Gastrocnemius medialis (tissue), 4 donors: ENCODE results near the gene ELF4. TPM values are rescaled to one million over a fixed set of nuclear protein-coding genes. Genes with fewer than 3 reads are reported as not detected.

Experiments
- ATAC-seq, 2 donors: fragments of 150-250 bp; one replicate each; pipeline ENCODE4 v1.9.1; 2016
- DNase-seq, 2 donors: peaks; one replicate each; pipeline ENCODE4 v3.0.0-alpha.2; 2019
- H3K27ac ChIP-seq, 4 donors: fragments of 200-600 bp; sonication (generic); 1 replicate in 1 of 4; 2 replicates in 3 of 4; pipeline ENCODE4 v1.5.1; 2016 to 2018; ENCODE audit warnings: mild to moderate bottlenecking in 2 of 4, moderate library complexity in 1 of 4
- H3K27me3 ChIP-seq, 3 donors: fragments of 200-600 bp; sonication (generic) in 2 of 3; 1 replicate in 1 of 3; 2 replicates in 2 of 3; pipeline versions ENCODE4 v1.5.1 to v1.6.0; 2016 to 2019; ENCODE audit warnings: mild to moderate bottlenecking in 1 of 3, moderate library complexity in 1 of 3
- H3K36me3 ChIP-seq, 2 donors: fragments of 200-600 bp; sonication (generic) in 1 of 2; one replicate each; pipeline ENCODE4 v1.5.1; 2017 to 2018
- H3K4me1 ChIP-seq, 2 donors: fragments of 200-600 bp; sonication (generic) in 1 of 2; one replicate each; pipeline ENCODE4 v1.5.1; 2016 to 2017; ENCODE audit warnings: mild to moderate bottlenecking in 2 of 2
- H3K4me3 ChIP-seq, 4 donors: fragments of 200-600 bp; sonication (generic) in 3 of 4; 1 replicate in 1 of 4; 2 replicates in 3 of 4; pipeline ENCODE4 v1.5.1; 2016 to 2019; ENCODE audit warnings: mild to moderate bottlenecking in 2 of 4
- H3K9me3 ChIP-seq, 3 donors: fragments of 200-600 bp; sonication (generic) in 2 of 3; 1 replicate in 1 of 3; 2 replicates in 2 of 3; pipeline ENCODE4 v1.5.1; 2016 to 2019
- POLR2A ChIP-seq, 2 donors: fragments of 450-650 bp; IDR thresholded peaks; one replicate each; pipeline ENCODE4 v1.6.1; 2017; ENCODE audit warnings: antibody characterized with exemption in 2 of 2, mild to moderate bottlenecking in 2 of 2, moderate library complexity in 2 of 2
- in situ Hi-C, 4 donors: fragments of 200-750 bp; cut with MboI; loops; one replicate each; pipeline versions ENCODE4 v1.15.0 to v1.8.0; 2017; ENCODE audit warnings: low sequenced_read_pairs in 4 of 4
- intact Hi-C: fragments of 100-400 bp; cut with DNase I; formaldehyde crosslinking; loops from one replicate; pipeline ENCODE4 v1.15.1; 2023; ENCODE audit warnings: low total_unique reads
- total RNA-seq, 4 donors: library from RNA; depleted of rRNA; stranded (reverse); fragments of >200 nt; gene quantifications; one replicate each; pipeline versions ENCODE4 v1.1.0 to v1.2.3, GENCODE V29; 2016
- TF ChIP-seq, protein P1 (sequence below), 5 experiments: fragments of 450-650 bp in 3 of 5; fragments of 200-600 bp in 2 of 5; sonication (generic) in 2 of 5; IDR thresholded peaks in 4 of 5; conservative IDR thresholded peaks in 1 of 5; 1 replicate in 4 of 5; 2 replicates in 1 of 5; pipeline ENCODE4 v1.5.1; 2016 to 2019; ENCODE audit warnings: antibody characterized with exemption in 5 of 5, mild to moderate bottlenecking in 3 of 5, moderate library complexity in 3 of 5

ELF4 gene
- total RNA-seq, 4 donors from 2014 or later = 0.70 to 2.3 (median 1.4) TPM

DNA sequence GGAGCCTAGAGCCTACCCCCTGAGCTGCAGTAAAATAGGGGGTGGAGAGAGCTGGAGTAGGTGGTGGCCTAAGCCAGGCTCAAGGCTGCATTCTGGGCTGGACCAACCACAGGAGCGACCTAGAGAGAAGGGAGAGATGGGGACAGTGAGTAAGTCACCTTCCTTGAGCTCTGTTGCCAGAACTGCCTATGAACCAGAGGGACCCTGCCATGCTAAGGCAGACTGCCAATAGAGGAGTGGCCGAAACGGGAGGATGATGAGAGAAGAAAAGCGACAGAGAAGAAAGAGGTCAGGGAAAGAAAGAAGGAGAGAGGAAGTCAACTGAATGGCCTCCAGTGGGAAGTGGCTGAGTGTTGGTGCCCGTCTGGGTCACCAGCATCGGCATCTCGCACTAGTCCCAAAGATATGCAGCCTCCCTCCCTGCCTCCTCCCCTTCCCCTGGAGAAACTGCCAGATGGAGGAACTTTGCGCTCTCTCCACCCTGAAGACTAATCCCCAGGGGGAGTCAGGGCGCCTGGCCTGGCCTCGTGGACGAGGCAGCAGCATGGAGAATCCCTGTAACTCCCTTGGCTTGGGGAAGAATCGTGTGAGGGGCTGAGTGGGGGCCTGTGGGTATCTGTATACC lies 28.8 kb downstream of the ELF4 start:
- Histone ChIP-seq H3K9me3 (no peaks in the 10 kb centered on the region), H3K27me3 (no peaks in the 10 kb centered on the region), H3K27ac (peak overlapping the region; percentile 46 to 53 (median 51)), H3K36me3 (no peaks in the 10 kb centered on the region), H3K4me1 (no peaks in the 10 kb centered on the region), H3K4me3 (no peak overlapping the region)
- ATAC-seq (no peak), DNase-seq (no peak)
- intact Hi-C loops (loop anchor here (2.0 kb wide), 1 partner anchor 39 kb away; no protein-coding TSS in a partner anchor), in situ Hi-C loops (no loop called here)
- TF ChIP-seq POLR2A (IDR thresholded peaks at IDR 0.05) = no peak
- TF ChIP-seq, protein P1, sequence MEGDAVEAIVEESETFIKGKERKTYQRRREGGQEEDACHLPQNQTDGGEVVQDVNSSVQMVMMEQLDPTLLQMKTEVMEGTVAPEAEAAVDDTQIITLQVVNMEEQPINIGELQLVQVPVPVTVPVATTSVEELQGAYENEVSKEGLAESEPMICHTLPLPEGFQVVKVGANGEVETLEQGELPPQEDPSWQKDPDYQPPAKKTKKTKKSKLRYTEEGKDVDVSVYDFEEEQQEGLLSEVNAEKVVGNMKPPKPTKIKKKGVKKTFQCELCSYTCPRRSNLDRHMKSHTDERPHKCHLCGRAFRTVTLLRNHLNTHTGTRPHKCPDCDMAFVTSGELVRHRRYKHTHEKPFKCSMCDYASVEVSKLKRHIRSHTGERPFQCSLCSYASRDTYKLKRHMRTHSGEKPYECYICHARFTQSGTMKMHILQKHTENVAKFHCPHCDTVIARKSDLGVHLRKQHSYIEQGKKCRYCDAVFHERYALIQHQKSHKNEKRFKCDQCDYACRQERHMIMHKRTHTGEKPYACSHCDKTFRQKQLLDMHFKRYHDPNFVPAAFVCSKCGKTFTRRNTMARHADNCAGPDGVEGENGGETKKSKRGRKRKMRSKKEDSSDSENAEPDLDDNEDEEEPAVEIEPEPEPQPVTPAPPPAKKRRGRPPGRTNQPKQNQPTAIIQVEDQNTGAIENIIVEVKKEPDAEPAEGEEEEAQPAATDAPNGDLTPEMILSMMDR (IDR thresholded peaks at IDR 0.05 in 4 of 5, conservative IDR thresholded peaks at IDR 0.05 in 1 of 5) = no peak

- no peaks in the 10 kb centered on the region for H3K27me3 ChIP-seq
- H3K27ac ChIP-seq = no peak overlapping the region
- no peak overlapping the region for H3K4me3 ChIP-seq
- H3K36me3 ChIP-seq = no peaks in the 10 kb centered on the region
- TF ChIP-seq, protein P1 (IDR thresholded peaks at IDR 0.05 in 4 of 5, conservative IDR thresholded peaks at IDR 0.05 in 1 of 5) = no peak
- no peak for TF ChIP-seq POLR2A (IDR thresholded peaks at IDR 0.05)
- DNase-seq (no peak), ATAC-seq (no peak)
- no peaks in the 10 kb centered on the region for H3K9me3 ChIP-seq
- in situ Hi-C loops (no loop called here), intact Hi-C loops (loop anchor here (1.0 to 2.0 kb wide), 2 partner anchors 40 to 111 kb away; no protein-coding TSS in a partner anchor)
- no peaks in the 10 kb centered on the region for H3K4me1 ChIP-seq
These were observed 29.4 kb downstream of the ELF4 start for GRCh38 chrX:130080791-130081367.

- H3K27ac ChIP-seq = no peak overlapping the region
- TF ChIP-seq POLR2A (IDR thresholded peaks at IDR 0.05) = no peak
- TF ChIP-seq, protein P1 (IDR thresholded peaks at IDR 0.05 in 4 of 5, conservative IDR thresholded peaks at IDR 0.05 in 1 of 5) = peak; percentile 28 to 74 (median 62)
- H3K4me3 ChIP-seq = no peak overlapping the region
- peak; percentile 72 to 90 for ATAC-seq
- H3K27me3 ChIP-seq = no peaks in the 10 kb centered on the region
- peak; percentile 20 to 44 for DNase-seq
- in situ Hi-C loops (loop anchor here (5.0 to 10.0 kb wide), 3 partner anchors 105 to 115 kb away; no protein-coding TSS in a partner anchor), intact Hi-C loops (loop anchor here (1.0 to 2.0 kb wide), 2 partner anchors 41 to 112 kb away; no protein-coding TSS in a partner anchor)
- no peaks in the 10 kb centered on the region for H3K9me3 ChIP-seq
- H3K4me1 ChIP-seq = no peaks in the 10 kb centered on the region
- no peaks in the 10 kb centered on the region for H3K36me3 ChIP-seq
These were observed 30.4 kb downstream of the ELF4 start for GRCh38 chrX:130079824-130080406.

GRCh38 chrX:130075777-130076176 lies 34.5 kb downstream of the ELF4 start:
- H3K4me3 ChIP-seq = no peak overlapping the region
- no peaks in the 10 kb centered on the region for H3K9me3 ChIP-seq
- H3K27ac ChIP-seq = no peak overlapping the region
- H3K27me3 ChIP-seq = no peaks in the 10 kb centered on the region
- in situ Hi-C loops (loop anchor here (5.0 to 10.0 kb wide), 3 partner anchors 109 to 119 kb away; no protein-coding TSS in a partner anchor), intact Hi-C loops (no loop called here)
- H3K4me1 ChIP-seq = no peaks in the 10 kb centered on the region
- no peak for ATAC-seq
- no peak for DNase-seq
- no peaks in the 10 kb centered on the region for H3K36me3 ChIP-seq
- TF ChIP-seq, protein P1 (IDR thresholded peaks at IDR 0.05 in 4 of 5, conservative IDR thresholded peaks at IDR 0.05 in 1 of 5) = no peak
- no peak for TF ChIP-seq POLR2A (IDR thresholded peaks at IDR 0.05)
